BE2C (cell line): ENCODE results near the gene COL23A1.
"Not testable (repeated sequence)": the region's sequence is repeated elsewhere in the genome, so short reads cannot be mapped to it uniquely, and the experiment has no call there.

ENCODE experiments used
- DNase-seq: peaks from one replicate; pipeline ENCODE4 v3.0.0-alpha.2; 2020
- H3K27me3 ChIP-seq: fragments of 250-450 bp; sonication (Bioruptor Pico); 2 replicates; pipeline ENCODE4 v1.5.1; 2020; ENCODE audit warnings: mild to moderate bottlenecking
- H3K36me3 ChIP-seq: fragments of 250-450 bp; sonication (Bioruptor Pico); 2 replicates; pipeline ENCODE4 v1.5.1; 2020; ENCODE audit warnings: mild to moderate bottlenecking
- H3K4me1 ChIP-seq: fragments of 250-450 bp; sonication (Bioruptor Pico); 2 replicates; pipeline ENCODE4 v1.5.1; 2020
- H3K4me3 ChIP-seq: 2 replicates; pipeline ENCODE4 v1.5.1; 2011; ENCODE audit warnings: low read depth, low read length
- H3K9me3 ChIP-seq: fragments of 250-450 bp; sonication (Bioruptor Pico); 2 replicates; pipeline ENCODE4 v1.5.1; 2020
- TF ChIP-seq, protein P1 (sequence below): IDR thresholded peaks from 2 replicates; pipeline ENCODE4 v1.5.1; 2012; ENCODE audit warnings: mild to moderate bottlenecking, low read depth, low read length

COL23A1 gene

GRCh38 chr5:178590924-178591423, 781 bp upstream of the COL23A1 start:
- Histone ChIP-seq H3K4me3 (no peak overlapping the region), H3K27me3 (peaks cover 20% of the 10 kb centered on the region), H3K9me3 (no peaks in the 10 kb centered on the region), H3K4me1 (no peaks in the 10 kb centered on the region), H3K36me3 (no peaks in the 10 kb centered on the region)
- TF ChIP-seq, protein P1, sequence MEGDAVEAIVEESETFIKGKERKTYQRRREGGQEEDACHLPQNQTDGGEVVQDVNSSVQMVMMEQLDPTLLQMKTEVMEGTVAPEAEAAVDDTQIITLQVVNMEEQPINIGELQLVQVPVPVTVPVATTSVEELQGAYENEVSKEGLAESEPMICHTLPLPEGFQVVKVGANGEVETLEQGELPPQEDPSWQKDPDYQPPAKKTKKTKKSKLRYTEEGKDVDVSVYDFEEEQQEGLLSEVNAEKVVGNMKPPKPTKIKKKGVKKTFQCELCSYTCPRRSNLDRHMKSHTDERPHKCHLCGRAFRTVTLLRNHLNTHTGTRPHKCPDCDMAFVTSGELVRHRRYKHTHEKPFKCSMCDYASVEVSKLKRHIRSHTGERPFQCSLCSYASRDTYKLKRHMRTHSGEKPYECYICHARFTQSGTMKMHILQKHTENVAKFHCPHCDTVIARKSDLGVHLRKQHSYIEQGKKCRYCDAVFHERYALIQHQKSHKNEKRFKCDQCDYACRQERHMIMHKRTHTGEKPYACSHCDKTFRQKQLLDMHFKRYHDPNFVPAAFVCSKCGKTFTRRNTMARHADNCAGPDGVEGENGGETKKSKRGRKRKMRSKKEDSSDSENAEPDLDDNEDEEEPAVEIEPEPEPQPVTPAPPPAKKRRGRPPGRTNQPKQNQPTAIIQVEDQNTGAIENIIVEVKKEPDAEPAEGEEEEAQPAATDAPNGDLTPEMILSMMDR, result no peak
- DNase-seq, result no peak

DNA sequence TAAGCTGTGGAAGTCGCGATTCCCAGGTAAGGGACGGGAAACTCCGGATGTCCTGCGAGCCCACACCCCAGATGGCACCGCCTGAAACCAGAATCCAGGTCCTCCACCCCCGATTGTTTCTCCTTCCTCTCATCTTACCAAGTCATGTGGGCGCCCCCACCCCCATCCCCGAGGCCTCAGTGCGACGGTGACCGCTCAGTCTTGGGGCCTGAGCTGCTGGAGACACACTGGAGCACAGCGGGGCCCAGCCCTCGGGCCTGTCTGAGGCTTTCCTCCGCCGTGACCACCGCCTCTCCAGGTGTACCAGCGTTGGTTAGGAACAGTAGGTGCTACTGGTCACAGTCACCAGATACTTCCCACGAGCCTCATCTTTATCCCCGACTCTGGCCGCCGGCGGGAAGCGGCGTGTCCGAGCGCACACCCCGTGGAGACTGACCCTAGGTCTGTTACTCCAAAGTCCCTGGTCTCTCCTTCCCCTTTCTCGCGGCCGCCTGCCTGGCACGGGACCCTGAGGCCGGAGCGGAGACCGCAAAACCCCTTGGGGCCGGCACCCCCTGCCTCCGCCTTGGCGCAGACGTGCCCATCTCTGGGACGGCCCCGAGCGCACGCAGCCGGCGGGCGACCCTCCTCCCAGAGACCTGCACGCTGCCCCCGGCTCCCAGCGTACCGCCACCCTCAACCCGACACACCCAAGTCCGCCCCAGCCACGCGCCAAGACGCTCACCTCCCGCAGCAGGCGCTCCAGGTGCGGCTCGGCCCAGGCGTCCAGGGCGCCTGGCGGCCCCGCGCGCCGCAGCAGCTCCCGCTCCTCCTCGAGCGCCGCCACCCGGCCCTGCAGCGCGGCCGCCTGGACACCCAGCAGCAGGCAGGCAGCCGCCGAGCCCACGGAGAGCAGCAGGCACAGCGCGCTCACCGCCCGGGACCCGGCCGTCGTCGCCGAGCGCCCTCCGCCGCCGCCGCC, 733 bp downstream of the COL23A1 start:
- Histone ChIP-seq H3K4me3 (peak overlapping the region; percentile 46; the same call in 1 of the 2 replicates), H3K36me3 (no peaks in the 10 kb centered on the region), H3K4me1 (no peaks in the 10 kb centered on the region), H3K9me3 (no peaks in the 10 kb centered on the region; the same call in 1 of the 2 replicates), H3K27me3 (peaks cover 20% of the 10 kb centered on the region)
- peak; percentile 72 for DNase-seq
- TF ChIP-seq, protein P1, result no peak

DNA sequence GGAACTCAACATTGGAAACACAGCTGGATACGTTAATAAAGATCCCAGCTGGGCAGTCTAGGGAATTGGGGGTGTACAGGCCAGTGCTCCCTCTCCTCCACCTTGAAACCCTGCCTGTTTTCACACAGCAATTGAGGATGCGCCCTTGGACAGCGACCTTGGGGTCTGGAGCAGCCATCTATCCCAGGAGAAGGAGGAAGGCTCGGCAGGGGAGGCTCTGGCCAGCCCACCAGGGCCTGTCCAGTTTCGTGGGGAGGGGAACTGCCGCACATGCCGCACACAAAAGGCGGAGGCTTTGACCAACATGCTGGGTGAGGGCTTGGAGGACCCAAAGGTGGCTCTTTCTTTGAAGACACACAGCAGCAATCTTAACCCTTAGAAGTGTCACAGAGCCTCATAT, 1.4 kb downstream of the COL23A1 start:
- Histone ChIP-seq H3K4me1 (no peaks in the 10 kb centered on the region), H3K27me3 (peaks cover 20% of the 10 kb centered on the region), H3K9me3 (no peaks in the 10 kb centered on the region; the same call in 1 of the 2 replicates), H3K4me3 (no peak overlapping the region), H3K36me3 (no peaks in the 10 kb centered on the region)
- no peak for DNase-seq
- TF ChIP-seq, protein P1, result no peak

DNA sequence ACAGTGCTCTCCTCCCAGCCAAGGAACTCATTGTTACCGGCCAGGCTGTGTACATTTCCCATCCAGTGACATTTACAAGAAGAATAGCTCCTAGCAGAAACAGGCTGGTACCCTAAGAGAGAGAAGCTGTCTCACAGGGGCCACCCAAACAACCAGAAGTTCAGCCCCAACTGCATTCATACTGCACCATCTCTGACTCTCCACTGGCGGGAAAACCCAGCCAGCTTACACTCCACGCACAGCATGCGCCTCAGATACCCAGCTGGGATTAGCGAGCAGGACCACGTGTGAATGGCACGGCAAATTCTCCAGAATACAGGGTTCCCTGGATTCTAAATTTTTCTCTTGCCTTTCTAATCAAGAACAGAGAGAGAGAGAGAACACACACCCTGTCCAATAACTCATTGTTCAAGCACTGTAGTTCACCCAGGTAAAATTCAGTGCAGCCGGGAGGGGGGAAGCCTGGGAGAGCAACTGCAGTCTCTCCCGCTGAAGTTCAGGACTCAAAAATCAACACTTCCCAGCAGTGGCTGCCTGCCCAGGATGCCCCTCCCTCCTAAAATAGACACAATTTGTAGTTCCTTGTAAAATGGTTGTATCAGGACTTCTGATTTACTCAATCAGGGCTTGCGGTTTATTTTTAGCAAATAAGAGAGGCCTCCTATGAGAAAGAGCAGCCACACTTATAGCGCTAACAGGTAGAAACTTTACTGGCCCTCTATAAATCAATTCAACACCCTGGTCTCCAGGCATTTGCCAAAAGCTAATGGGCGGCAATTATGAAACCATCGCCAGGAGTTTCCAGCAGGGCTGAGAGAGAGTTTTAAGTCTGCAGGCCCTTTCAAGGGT, 2.2 kb downstream of the COL23A1 start:
- Histone ChIP-seq H3K4me1 (no peaks in the 10 kb centered on the region), H3K27me3 (peaks cover 20% of the 10 kb centered on the region), H3K9me3 (no peaks in the 10 kb centered on the region; the same call in 1 of the 2 replicates), H3K36me3 (no peaks in the 10 kb centered on the region), H3K4me3 (no peak overlapping the region)
- no peak for DNase-seq
- TF ChIP-seq, protein P1, result no peak

DNA sequence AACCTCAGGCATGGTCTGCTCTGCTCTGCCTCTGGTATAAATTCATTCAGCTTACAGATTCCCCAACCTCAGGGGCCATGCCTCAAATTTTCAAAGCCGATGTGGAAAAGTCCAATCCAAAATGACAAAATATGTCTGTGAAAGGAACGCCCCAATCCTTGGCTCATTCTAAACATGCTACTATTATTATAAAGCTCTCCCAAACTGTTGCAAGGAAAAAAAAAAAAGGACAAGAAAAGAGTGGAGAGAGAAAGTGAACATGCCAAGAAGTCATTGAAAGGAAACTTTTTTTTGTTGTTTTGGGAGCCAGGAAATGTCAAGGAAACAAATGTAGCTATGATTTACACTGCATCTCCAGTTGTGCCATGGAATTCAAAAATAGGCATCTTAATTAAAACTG, 3.8 kb downstream of the COL23A1 start:
- Histone ChIP-seq H3K4me1 (no peaks in the 10 kb centered on the region), H3K4me3 (no peak overlapping the region), H3K36me3 (no peaks in the 10 kb centered on the region), H3K9me3 (no peaks in the 10 kb centered on the region; the same call in 1 of the 2 replicates), H3K27me3 (peaks cover 20% of the 10 kb centered on the region)
- TF ChIP-seq, protein P1, result no peak
- DNase-seq, result no peak

- not testable (repeated sequence) for H3K4me3 ChIP-seq, H3K9me3 ChIP-seq, H3K36me3 ChIP-seq, H3K4me1 ChIP-seq, DNase-seq
- peaks cover 19% of the 10 kb centered on the region for H3K27me3 ChIP-seq
Measured at GRCh38 chr5:178585421-178585820, 4.8 kb downstream of the COL23A1 start.
